Embryonic facial prominence (tissue), 1 donor: Measurements from ENCODE around the gene MYBPHL.

Source experiments
- DNase-seq: peaks from one replicate; pipeline ENCODE4 v3.0.0-alpha.2; 2016; ENCODE audit errors: extremely low spot score

Gene MYBPHL, protein sequence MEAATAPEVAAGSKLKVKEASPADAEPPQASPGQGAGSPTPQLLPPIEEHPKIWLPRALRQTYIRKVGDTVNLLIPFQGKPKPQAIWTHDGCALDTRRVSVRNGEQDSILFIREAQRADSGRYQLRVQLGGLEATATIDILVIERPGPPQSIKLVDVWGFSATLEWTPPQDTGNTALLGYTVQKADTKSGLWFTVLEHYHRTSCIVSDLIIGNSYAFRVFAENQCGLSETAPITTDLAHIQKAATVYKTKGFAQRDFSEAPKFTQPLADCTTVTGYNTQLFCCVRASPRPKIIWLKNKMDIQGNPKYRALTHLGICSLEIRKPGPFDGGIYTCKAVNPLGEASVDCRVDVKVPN

DNA sequence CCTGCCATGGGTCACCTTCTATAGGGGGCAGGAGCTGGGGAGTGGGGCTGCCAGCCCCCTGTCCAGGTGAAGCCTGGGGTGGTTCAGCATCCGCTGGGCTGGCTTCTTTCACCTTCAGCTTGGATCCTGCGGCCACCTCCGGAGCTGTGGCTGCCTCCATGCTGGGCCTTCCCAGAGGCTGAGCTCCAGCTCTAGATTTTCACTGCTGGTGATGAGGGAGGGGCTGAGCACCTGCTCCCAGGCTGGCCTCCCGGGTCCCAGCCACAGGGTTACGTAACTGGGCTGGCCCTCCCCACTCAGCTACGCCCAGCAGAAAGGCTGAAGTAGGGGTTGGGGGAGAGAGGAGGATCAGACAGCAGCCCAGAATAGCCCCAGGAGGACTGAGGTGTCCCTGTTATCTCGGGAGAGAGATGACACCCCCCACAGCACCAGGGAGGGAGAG lies at the start of gene MYBPHL:
MYBPHL (minus strand) TSS at position 180 of the 442 bp plus-strand sequence; CDS start at position 160, 20 bp downstream.
- DNase-seq: no peak

DNA sequence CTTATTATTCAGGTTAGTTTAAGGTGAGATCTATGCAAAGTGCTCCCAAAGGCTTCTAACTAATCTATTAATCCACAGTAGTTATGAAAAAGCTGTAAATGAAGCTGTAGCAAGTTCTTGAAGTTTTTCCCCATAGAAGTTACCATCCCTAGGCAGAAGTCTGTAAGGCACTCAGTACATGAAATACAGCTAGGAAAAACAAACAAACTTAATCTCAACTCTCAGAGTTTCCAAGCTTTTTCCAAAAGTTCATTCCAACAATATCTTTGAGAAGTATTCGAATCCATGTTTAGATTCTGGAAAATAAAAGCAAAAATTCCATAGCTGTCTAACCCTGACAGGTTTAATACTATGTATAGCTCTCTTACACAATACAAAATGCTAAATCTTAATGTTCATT lies 49.7 kb upstream of the MYBPHL start:
- no peak for DNase-seq

DNA sequence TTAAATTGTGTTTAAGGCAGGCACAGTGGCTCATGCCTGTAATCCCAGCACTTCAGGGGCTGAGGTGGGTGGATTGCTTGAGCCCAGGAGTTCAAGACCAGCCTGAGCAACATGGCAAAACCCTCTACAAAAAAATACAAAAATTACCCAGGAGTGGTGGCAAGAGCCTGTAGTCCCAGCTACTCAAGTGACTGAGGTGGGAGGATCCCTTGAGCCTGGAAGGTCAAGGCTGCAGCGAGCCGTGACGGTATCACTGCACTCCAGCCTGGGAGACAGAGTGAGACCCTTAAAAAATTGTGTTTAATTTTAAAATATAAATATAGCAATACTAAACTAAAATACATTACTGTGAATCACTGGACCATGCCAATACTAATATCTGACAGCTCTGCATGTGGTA lies 48.1 kb upstream of the MYBPHL start:
- no peak for DNase-seq

DNA sequence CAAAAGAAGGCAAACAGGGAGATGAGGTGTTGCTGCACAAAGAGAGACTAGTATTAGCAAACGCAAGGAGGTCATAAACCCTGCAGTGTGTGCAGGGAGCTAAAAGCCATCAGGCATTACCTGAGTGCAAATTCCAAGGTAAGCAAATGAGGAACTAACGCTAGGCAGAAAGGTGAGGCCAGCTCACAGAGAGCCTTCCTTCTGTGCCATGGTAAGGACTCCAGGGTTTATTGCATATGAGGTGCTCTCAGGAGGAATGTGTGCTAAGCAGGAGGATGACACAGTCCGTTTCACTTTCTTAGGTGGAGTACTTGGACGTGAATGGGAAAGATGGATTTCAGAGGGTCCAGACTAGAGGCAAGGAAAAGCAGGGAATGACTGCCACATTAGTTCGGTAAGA lies 44.6 kb upstream of the MYBPHL start:
- no peak for DNase-seq

DNA sequence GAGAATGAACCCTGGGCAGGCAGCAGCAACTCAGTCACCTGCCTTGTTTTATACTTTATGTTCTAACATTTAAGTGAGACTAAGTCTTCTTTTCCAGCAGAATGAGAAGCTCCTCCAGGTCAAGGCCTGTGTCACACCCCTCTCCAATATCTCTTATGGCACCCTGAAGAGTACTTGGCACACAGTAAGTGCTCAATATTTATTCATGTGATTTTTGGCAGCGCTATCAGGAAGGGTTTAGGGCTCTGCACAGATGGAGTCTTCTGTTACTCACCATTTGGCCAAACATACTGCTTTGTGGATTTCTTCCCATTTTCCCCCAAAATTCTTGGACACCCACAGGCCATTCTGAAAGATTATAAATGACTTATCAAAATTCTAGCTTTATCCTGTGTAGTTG lies 43.8 kb upstream of the MYBPHL start:
- DNase-seq: no peak

DNA sequence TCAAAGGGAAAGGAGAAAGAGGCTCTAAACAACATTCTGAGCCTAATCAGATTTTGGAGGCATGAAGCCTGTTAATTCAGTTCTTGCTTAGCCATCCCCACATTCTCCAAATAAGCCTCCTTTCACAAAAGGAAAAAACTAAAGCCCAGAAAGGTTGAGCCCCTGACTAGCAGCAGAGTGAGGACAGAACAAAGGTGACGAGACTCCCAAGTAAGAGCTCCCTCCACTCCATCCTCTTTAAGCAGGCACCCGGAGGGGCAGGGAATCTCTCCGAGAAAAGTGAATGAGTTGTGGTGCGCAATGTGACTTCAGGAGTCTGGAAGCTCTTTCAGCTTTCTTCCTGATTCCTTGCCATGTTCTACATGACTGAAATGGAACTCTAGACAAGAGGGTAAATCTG lies 43.4 kb upstream of the MYBPHL start:
- DNase-seq: no peak

DNA sequence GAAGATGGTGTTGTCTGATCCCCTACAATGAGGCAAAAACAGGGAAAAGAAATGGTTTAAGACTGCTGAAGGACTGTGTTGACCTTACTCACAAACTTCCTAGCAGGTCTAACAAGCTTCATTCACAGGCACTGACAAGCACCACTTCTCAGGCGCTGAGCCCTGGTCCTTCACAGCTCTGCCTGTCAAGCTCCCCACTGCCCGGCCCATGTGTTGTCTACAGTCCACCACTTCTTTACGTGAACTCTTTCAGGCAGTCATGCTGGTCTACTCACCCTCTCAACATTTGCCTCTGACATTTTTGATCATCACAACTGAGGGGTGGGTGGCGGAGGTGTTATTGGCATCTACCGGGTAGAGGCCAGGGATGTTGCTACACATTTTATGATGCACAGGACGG lies 40.7 kb upstream of the MYBPHL start:
- no peak for DNase-seq

DNA sequence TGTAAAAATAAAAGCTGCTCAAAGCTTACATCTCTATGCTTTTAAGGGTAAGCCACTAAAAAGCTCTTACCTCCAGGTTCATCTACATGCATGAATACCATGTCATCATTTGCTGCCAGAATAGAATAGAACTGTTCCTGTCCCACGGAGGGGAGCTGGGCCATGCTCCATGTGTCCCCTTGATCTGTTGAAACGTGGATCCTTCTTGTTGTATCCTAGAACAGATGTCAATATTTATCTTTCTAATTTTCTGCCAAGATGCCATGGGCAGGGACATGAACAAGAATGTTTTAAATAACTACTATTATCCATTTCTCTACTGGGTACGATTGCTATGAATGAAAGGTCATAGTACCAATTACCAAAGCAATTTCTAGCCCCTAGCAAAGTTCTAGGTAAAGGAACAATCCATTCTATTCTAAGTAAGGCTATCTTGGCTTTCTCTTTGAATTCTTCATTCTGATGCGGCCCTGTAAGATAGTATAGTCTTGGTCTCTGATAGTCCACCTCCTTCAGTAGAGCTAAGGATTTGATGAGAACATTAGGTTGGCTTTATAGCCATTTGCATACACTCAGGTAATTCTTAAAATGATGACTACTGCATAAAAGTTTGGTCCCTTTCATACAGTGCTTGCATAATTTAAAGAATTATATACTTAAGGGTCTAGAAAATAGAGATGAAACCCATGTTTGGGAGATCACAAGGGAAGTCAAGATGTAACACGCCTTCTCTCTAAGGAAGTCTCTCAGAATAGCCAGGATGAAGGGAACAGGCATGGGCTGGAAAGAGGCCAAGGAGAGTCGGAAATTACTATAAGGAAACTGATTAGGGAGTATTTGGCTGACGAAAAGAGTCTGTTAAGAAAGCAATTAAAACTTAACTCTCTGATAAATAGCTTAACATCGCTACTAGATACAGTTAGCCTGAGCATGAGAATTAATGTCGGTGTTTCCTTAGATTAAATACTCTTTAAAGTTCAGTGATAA lies 35.4 kb upstream of the MYBPHL start:
- no peak for DNase-seq

DNA sequence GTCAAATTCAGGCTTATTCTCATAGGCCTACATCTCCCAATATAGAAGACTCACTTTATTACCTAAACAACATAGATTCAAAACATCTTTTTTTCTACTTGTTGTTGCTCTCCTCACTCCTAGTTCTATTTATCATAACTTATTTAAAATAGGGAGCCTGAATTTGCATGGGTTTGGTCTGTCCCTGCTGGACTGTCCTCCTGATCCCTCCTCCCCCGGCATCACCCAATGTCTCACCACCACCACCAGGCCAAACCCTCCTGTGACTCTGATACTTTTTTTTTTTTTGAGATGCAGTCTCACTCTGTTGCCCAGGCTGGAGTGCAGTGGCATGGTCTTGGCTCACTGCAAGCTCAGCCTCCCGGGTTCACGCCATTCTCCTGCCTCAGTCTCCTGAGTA lies 31.8 kb upstream of the MYBPHL start:
- DNase-seq: no peak

DNA sequence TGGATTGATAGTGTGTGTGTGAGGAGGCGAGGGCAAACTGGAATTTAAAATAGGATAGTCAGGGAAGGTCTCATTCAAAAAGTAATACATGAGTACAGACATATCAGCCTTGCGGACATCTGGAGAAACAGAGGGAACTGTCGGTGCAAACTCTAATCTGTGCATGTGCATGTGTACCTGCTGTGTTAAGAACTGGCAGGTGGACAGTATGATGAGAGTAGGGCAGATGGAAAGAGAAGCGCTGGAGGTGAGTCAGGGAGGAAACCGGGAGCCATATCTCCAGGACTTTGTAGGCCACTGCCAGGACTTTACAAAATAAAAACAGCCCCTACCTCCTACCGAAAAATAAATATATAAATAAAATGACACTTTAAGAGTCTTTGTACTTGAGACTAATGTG lies 31.3 kb upstream of the MYBPHL start:
- no peak for DNase-seq

DNA sequence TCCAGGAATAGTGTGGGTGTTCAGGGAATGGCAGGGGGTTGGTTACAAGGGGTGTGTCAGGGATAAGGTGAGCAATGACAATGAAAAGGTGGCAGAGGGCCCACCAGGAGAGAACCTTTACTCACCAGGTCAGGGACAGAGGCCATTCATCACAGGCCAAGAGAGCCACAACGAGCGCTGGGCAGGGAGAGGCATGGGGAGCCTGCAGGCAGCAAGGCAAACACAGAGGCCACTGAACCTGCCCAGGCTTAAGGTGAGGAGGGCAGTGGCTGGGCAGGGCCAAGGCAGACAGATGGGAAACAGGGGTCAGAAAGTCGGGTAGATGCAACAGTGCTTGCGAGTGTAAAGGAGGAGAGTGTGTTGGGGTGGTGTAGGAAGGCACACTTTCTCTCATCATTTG lies 28.3 kb upstream of the MYBPHL start:
- no peak for DNase-seq

DNA sequence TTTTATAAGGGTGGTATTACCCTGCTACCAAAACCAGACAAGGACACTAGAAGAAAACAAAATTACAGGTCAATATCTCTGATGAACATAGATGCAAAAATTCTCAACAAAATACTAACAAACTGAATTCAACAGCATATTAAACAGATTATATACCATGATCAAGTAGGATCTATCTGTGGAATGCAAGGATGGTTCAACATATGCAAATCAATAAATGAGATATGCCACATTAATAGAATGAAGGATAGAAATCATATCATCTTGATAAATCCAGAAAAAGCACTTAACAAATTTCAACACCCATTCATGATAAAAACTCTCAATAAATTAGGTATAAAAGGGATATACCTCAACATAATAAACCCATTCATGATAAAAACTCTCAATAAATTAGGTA lies 24.3 kb upstream of the MYBPHL start:
- DNase-seq: no peak

DNA sequence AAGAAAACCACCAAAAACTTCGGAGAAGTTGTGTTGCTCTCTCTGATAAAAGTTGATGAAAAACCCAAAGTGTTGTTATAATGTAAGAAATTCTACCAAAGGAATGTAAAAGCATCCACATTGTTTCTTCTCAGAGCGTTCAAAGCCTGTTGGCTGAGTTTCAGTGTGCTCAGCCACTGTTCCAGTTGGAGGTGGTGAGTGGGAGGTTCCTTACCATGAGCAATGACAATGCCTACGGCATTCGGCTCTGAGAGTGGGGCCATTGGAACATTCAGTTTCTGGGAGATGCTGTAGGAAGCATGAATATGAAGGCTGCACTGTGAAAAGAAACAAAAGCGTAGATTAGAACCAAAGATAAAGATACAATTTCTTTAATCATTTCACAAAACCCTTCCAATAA lies 20.5 kb upstream of the MYBPHL start:
- DNase-seq: no peak

DNA sequence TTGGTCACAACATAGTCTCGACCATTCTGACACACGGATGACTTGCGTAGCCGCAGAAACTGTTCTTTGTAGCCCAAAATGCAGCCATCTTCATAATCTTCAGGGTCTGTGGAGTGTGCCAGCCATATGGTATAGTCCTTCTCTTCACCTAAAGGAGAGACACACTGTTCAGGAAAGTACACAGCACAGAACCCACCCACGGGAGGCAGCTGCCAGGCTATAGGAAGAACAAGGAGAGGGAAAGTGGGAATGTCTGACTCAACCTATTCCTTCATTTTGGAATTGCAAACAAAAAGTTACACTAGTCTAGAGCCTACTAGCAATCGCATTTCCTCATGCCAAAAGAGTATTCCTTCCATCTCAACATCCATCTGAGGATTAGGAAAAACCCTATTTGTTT lies 16.2 kb upstream of the MYBPHL start:
- no peak for DNase-seq

DNA sequence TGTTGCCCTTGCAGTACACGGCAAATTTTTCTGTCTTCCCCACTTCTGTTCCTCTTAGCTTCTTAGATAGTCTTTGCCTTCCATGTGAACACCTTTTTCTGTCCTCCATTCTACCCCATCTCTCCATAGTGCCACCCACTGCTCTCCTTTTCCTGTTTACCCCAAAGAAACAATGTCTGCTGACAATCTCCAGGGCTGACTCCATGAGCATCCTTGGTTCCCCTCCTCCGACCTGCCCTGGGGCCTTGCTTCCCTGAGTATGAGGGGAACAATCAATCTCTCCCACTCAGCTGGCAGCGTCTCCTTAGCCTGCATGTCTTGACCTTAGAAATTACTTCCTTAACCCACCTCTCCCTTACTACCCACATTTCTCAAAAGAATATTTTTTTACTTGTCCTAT lies 12.3 kb upstream of the MYBPHL start:
- no peak for DNase-seq

DNA sequence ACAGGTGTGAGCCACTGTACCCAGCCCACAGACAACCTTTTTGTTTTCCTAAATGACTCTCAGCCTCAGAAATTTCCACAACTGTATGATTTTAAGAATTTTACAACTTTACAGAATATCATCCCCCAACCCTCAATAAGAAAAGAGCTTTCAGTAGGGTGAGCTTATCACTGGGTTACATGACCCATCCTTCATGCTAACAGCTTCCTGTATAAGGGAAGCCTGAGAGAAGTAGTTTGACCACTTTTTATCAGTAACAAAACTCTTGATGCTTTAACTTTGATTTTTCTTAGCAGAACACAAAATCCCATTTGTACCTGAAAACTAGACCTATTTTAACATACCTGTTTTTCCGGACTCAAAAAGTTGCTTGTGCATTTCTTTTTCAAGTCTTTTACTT lies 9.7 kb upstream of the MYBPHL start:
- no peak for DNase-seq

DNA sequence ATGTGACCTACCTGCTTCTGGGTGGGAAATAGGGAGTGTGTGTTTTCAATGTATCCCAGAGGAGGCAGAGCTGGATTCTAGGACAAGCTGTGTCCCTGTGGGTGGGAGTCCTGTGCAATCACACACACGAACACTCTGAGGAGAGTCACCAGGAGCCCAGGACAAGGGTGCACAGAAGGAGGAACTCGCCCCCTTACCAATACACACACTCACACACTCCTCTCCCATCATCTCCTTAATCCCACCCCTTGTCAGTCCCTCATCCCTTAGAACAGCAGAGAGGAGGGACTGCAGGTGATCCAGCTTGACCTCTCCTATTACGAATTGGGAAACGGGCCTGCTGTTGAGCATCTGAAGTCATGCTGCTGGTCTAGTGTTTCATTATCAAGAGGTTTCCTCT lies 8.5 kb upstream of the MYBPHL start:
- DNase-seq: no peak

DNA sequence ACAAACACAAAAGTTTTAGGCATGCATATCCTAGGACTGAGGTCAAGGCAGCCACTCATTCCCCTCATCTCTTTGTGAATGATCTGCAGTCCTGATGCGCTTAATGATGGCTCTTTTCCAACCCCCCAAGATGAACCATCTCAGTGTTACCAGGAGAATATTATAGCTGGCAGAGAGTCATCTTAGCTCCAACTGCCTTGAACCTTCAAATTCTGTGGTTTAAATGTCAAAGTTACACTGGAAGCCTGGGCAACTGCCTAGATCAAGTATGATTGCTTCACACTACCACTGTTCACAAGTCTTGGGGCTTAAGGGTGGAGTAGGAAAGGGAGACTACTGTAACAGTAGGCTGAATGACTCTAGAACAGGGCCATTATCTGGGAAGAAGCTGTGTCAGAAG lies 8.0 kb upstream of the MYBPHL start:
- no peak for DNase-seq

DNA sequence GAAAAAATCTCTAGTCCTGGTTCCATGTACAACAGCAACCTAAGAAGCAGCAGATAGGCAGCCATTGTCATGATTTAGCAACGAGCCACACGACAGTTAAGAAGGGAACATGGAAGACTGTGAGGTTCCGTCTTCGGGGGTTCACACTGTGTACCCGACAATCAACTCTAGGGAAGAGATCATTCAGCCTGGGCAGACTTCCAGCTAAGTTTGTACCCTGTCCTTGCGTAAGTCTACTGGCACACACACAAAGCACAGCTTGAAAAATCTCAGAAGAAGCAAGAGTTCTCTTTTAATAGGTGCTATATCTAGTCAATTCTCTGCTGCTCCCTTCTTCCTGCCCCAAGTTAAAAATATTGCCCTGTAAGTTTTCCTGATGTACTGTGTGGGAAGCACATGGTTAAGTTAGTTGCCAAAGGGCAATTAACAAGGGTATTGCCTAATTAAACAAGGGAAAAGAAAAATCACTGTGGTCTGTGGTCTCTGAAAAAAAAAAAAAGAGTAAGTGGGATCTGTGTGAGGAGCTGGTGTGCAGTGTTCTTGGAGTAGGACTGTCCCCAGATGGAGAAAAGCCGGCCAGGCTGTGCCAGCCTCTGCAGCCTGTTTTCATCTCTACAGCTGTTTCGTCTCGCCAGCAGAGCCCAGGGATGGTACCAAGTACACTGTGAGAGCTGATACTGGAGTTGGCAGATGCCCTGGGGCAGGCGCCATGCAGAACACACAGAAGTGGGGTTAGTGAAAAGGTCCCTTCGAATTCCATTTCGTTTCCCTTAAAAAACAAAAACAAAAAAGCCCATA lies 6.4 kb upstream of the MYBPHL start:
- DNase-seq: no peak

DNA sequence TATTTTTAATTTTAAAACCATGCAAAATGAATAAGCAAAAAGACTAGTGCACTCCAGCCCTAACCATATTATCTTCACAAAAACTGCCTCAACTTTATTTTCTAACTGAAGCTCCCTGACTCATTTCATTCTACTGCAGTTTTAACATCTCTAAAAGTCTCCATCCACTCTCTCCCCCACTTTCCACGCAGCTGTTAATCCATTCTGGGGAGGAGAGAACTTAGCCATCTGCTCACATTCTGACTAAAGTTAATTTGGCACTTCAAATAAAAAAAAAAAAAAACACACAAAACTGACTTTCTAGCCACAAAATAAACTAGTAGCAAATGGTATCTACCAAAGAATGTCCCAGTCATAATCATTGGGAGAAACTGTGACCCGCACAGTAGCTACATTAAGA lies 5.4 kb upstream of the MYBPHL start:
- DNase-seq: no peak

DNA sequence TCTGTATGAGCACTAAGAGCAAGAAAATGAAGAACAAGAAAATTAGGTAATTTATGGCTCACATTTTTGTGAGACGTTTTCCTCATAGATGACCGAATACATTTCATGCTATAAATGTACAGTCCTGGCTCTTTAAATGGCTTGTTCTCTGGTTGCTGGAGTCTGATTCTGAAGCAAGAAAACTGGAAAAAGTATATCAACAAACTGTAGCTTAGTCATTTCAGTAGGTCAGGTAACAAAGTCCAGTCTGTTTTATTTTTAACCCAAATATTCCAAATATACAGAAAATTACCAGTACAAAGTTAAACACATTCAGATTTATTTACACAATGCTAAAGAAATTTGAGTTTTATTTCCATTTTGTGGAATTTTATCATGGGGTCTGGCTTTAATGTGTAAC lies 2.5 kb upstream of the MYBPHL start:
- DNase-seq: no peak
